Lower leg skin (tissue), 3 donors: Measurements from ENCODE around the gene LBHD2.

ENCODE experiments used
- CTCF ChIP-seq, 3 donors: fragments of 450-650 bp; IDR thresholded peaks; one replicate each; pipeline ENCODE4 v1.5.1; 2016; ENCODE audit warnings: antibody characterized with exemption in 3 of 3, mild to moderate bottlenecking in 3 of 3, moderate library complexity in 2 of 3
- POLR2A ChIP-seq, 2 donors: fragments of 450-650 bp; IDR thresholded peaks; one replicate each; pipeline ENCODE4 v1.6.1; 2016 to 2017; ENCODE audit warnings: antibody characterized with exemption in 2 of 2, mild to moderate bottlenecking in 1 of 2, moderate library complexity in 1 of 2

- no peak for TF ChIP-seq CTCF (IDR thresholded peaks at IDR 0.05)
- no peak for TF ChIP-seq POLR2A (IDR thresholded peaks at IDR 0.05)
Observed at GRCh38 chr14:103105580-103106150, 21.7 kb downstream of the LBHD2 start.
